NCI-H2196 treated with DMSO at 0.1 percent for 48 hours (cell line): Measurements from ENCODE around the gene KIF16B.
"Not testable (repeated sequence)": the region's sequence is repeated elsewhere in the genome, so short reads cannot be mapped to it uniquely, and the experiment has no call there.

Experiments
- DNase-seq: peaks from one replicate; lab custom pipeline; 2025; ENCODE audit not compliant: unreplicated experiment; lab: John Stamatoyannopoulos, UW

KIF16B gene

DNA sequence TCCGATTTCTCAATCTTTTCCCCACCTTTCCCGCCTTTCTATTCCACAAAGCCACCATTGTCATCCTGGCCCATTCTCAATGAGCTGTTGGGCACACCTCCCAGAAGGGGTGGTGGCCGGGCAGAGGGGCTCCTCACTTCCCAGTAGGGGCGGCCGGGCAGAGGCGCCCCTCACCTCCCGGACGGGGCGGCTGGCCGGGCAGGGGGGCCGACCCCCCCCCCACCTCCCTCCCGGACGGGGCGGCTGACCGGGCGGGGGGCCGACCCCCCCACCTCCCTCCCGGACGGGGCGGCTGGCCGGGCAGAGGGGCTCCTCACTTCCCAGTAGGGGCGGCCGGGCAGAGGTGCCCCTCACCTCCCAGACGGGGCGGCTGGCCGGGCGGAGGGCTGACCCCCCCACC is 346.3 kb downstream of the KIF16B start:
- not testable (repeated sequence) for DNase-seq

DNA sequence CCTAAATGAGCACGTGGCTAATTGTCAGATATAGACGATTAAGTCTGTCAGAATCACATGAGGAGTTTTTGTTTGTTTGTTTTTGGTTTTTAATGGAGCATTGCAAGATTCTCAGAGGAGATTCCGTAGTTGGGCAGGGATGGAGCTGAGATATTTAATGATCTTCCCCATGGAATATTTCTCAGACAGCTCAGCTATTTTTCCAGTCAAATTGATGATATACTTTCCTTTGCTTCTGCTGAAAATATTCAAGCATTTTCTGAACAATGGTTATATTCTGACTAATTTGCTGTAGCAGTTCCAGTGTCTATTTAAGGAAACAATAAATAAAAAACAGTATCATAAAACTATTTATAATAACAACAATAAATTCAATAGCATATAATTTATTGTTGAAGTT is 348.4 kb downstream of the KIF16B start:
- DNase-seq, result no peak

DNA sequence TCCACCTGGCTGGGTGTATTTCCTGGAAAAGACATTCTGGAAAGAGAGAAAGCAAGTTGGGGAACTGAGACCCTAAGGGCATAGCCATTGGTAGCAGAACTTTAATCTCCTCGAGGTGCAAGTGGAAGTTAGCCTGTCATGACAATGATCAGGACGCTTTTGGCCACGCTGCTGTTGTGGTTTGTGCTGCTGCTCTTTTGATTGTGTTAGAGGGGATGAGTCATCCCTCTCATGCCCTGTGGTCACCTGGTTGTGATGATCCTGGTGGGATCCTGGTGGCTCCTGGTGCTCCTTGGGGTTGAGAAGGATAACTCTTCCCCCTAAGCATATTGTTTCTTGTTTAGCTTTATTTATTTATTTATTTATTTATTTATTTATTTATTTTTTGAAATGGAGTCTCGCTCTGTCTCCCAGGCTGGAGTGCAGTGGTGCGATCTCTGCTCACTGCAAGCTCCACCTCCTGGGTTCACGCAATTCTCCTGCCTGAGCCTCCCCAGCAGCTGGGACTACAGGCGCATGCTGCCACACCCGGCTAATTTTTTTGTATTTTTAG is 350.3 kb downstream of the KIF16B start:
- no peak for DNase-seq
